Activated naive CD8-positive, alpha-beta T cell treated with anti-CD3 and anti-CD28 coated beads, Interleukin-2, amount 50 U/mL, for 16 hours (primary cell): ENCODE results near the gene SLC6A13.

Experiments
- DNase-seq: peaks from one replicate; pipeline ENCODE4 v3.0.0-alpha.2; 2020; ENCODE audit warnings: low read depth, low spot score

SLC6A13 gene

DNA sequence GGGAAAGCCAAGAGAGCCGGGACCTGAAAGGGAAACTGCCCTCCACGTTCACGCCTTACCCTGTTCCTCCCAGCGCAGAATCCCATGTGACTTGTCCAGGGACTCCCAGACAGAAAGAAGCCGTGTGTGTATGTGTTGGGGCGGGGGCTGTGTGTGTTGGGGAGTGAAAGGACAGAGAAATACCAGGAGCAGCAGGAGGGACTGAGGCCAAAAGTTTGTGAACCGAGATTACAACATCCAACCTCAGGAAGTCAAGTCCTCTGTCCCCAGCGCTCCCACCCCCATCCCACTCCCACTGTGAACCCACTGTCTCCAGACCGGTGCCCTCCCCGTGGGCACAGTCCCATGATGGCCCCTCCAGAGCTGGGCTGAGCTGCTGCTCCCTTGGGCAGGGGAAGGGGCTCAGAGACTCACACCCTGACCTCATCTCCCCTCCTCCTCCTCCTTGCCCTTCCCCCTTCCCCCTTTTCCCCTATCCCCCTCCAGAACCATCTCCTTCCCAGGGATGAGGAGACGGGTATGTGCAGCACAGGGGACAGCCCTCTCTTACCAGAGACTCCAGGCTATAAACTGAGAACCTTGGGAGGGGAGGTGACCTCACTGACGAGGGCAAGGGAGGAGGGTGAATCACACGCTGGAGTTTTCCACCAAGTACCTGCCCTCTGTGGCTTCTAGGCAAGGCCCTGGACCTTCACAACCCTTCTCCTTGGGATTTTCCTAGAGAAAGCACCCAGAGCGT lies 48.5 kb downstream of the SLC6A13 start, which contains the start of gene SLC6A12:
Gene SLC6A12 (minus strand): TSS at position 155 of the 739 bp plus-strand sequence. CDS start 4,171 bp downstream, outside the sequence.
- DNase-seq = no peak

DNA sequence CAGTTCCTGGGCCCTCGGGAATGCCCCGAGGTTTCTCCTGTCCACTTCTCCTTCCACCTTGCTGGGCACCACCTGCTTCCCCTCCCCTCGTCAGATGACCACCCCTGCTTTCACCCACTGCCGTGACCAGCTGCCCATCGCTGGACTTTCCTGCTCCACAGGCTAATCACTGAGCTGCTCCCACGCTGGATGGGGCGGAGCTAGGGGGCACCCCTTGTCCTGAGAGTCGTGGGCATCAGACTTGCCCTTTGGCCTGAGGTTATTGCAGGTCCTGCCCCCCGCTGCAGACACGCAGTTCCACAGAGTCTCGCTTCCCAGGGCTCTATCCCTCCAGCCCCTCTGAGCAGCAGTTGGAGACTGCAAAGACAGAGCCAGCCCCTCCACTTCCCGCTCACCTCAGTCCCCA lies 49.1 kb downstream of the SLC6A13 start:
- no peak for DNase-seq

DNA sequence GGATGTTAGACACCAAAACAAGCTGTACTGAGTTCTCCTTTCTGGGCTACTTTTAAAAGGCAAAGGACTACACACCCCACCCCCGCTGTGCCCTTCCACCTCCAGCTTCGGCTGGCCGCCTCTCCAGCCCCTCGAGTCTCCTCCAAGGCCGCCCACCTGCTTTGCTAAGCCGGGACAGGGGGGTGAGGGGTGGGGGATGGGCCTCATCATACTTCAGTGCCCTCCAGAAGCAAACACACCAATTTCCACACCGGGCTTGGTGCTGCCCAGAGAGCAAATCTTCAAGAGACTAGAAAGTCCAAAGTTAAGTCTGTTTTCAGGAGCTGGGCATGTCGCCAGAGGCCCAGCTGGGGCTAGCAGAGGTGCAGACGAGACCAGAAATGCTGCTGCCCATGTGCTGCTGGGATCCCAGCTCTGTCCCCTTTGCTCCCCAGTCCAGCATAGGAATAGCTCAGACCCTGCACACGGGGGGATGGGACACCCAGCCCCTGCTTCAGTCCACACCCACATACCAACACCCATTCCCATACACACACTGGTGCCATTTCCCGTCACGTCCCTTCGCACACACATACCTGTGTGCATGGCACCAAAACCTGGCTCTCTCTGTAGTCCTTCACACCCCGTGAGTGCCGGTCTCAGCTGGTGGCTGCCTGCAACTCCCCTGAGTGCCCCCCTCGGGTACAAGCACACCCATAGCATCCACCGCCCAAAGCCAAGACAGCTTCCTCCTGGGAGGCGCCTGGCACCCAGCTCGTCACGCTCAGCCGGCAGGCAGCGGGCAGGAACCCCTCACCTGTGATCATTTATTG lies 49.7 kb downstream of the SLC6A13 start:
- no peak for DNase-seq

DNA sequence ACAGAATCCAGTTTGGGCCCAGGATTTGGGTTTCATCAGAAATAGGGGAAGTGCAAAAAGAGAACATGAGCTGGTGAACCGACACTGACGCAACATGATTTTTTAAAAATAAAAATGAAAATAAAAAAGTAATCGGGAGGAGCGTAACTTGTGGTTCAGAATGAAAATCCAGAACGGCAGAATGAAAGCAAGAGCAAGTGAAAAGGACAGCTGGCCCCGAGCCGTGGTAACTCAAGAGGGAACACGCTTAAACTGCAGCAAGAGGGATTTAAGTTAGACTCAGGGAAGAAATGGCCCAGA lies 50.3 kb downstream of the SLC6A13 start:
- no peak for DNase-seq

DNA sequence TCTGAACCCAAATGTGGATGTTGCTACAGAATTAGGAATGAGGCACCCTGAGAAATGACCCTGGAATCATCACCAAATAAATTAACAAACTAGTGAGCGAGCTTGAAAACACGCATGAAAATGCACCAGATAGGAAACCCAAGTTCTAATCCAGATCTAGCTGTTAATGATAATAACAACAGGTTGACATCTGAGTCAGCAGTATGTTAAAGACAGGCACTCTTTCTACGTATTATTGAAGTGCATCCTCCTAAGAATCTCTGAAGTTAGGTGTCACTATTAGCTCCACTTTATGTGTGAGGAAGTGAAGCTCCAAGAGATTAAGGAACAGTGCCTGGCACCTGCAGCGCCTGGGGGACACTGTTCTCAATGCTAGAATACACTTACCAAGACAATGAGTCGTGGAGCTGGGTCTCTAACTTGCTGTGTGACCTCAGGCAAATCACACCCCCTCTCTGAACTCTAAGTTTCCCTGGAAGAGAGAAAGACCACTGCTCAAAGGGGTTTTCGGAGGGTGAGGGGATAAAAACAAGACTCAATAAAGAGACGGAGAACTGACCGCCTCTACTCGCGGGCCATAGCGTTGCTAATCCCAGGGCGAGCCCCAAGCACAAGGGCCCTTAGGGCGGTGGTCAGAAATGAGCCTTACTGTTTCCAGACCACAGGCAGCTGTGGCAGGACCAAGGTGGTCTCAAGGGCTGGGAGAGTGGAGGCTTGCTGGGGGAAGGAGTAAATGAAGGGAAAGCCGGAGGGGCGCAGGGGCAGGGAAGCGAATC lies 50.8 kb downstream of the SLC6A13 start:
- no peak for DNase-seq

DNA sequence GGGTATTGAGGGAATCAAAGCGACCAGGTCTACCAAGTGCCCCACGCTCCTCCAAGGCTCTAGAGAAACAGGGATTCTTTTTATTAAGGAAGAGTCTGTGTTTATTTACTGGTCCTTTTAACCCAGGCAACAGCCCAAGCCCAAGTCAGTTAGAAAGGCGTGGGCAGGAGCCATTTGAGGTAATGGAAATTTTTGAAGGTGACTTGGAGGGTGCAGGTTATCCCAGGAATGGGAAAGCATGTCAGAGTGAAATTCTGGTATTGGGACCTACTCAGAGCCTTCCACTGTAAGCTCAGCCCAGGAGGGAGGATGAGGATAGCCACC lies 51.5 kb downstream of the SLC6A13 start:
- no peak for DNase-seq

DNA sequence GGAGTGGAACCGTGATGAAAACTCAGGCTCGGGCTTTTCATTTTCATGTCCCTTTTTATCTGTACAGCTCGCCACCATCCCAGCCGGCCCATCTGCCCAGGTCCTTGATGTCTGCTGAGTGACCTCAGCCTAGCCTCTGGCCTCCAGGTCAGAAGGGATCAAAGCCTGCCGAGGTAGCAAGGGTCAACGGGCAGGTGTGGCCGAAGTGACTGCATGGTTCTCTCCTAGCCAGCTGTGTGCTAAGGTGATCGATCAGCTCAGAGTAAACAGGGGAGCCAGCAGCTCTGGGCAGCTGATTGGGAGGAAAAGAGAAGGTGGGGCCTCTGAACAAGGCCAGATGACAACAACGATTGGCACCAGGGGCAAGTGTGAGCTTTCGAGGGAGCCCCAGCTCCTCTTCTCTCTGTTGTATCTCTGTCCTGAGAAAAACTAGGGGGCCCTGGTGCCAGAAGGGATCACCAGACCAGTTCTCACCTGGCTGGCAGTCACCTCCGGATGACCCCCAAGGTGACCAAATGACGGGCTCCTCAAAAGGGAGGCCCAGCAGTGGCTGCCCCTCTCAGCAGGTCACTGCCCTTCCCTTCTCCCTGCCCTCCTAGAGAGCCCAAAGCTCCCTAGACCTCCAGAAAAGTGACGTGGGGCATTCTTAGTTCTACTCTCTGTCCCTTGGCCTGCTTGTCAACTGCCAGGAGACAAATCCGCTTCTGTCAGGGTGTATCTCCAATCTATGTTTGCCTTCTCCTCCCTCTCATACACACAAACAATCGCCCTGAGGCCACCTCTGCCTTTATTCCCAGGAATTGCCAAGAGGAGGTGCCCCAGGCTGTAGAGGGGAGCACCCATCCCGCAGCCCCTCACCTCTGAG lies 52.1 kb downstream of the SLC6A13 start:
- DNase-seq = no peak

DNA sequence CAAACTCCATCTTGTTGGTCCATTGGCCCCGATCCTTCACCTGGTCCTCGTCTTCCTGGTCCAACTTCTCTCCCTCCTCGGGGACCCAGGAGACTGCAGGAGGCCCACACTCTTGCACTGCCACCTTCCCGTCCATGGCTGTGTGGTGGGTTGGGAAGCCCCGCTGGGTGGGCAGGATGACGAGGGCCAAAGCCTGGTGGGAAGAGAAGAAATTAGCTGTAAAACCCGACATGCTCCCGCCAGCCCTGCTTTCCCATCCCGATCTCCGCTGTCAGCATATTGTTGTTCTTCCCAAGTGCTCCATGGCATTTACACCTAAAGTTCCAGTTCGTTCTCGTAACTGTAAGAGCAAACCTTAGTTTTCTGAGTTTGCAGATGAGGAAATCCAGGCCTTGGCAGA lies 52.8 kb downstream of the SLC6A13 start:
- no peak for DNase-seq

DNA sequence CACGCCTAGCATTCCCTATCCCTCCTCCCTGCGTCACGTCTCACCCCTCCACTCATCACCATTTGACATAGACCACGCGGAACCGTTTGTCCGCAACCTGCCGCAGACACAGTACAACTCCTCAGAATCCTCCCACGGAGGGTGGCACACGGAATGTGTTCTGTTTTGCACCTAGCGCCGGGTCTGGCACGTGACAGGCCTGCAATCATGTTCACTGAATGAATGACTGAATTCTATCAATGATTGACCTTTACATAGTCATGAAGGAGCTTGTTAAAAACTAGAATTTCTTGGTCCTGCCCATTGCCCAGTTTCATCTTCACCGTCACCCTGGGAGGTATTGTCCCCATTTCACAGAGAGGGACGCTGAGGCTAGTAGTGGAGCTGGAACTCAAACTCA lies 53.4 kb downstream of the SLC6A13 start:
- DNase-seq = no peak

DNA sequence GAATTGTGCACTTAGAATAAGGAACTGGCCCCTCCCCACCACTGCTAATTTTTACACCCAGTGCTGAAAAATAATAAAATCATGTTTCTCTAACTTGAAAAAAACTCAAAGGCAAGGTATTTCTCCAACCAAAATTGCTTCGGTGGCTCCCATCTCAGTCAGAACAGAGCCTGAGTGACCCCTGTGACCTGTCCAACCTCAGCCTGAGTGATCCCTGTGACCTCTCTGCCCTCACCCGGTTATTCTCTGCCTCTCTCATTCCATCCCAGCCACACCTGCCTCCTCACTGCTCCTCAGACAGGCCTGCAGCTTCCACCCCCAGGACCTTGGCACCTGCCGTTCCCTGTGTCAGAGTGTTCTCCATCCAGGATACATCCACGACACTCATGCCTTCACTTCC lies 53.8 kb downstream of the SLC6A13 start:
- no peak for DNase-seq

DNA sequence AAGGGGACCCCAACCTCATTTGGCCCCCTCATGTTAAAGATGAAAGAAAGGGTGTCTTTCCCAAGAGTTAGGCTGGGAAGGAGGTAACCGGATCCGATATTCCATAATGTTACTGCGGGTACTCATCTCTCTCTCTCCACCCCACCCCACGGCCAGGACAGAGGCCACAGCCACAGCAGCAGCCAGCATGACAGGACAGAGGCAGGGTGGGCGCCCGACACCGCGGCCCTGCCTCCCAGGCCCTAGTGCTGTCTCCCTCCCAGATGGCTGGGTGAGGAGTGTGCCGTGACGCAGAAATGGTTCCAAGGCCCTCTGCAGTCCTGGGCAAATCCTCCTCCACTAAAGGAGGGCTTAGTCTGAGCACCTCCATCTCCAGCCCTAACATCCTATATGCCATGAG lies 54.8 kb downstream of the SLC6A13 start:
- DNase-seq = no peak

DNA sequence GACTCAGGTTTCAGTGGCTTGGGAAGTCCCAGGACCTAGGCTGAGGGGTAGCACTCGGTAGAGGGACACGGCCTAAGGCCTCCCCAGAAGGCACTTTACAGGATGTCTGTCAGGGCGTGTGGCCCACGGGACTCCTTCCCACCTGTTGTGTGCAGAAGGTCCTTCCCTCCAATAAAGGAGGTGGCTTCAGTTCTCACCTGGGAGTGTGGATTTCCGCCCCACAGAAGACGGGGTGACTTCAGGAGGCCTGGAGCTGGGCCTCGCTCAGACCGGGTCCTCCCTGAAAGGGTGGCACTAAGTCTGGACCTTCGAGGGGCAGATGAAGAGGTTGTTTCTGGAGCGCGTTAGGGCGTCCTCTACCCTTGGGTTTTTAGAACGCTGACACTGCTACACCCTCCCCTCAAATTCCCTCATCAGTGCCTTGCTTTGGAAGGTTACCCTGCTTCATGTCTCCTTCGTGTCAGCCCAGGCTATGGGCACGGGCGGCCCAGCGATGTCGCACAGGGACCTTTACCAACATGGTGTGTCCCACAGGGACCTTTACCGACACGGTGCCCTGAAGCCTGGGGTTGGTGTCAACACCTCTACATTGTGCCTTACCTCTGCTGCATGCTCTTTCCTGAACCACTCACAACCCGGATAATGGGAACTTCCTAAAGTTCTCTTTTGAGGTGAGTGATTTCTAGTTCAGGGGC lies 55.7 kb downstream of the SLC6A13 start:
- no peak for DNase-seq

DNA sequence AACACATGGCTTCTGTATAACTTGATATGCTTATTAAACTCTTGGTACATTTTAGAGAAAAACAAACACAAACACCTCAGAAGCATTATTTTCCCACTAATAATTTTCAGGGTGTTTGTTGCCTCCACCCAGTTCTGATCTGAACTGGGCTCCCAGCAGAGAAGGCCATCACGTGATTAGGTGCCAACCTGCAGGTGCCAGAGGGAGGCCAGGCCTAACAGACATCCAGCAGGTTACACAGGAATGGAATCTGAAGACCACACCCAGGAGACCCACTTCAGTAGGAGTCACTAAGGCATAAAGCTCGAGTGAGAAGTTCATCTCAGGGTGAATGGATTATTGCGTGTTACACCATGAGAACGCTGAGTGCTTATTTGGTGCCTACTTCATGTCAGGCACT lies 57.6 kb downstream of the SLC6A13 start:
- no peak for DNase-seq

DNA sequence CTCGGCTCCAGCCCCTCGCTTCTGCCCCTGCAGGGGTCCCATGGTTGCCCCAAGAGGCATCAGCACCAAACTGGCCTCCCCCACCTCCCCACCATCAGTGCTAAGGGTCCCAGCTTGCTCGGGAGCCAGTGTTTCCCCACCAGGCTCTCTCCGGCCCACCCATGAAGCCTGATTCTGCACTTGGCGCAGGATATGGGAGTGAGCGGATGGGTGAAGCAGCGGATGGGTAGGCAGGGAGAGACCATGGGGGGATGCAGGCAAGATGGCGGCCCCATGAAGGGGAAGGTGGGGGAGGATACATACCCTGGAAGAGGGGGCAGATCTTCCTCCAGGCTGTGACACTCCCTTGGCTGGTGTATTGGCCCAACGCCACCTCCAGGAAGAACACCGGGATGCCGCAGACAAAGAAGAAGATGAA lies 58.4 kb downstream of the SLC6A13 start:
- DNase-seq = no peak

DNA sequence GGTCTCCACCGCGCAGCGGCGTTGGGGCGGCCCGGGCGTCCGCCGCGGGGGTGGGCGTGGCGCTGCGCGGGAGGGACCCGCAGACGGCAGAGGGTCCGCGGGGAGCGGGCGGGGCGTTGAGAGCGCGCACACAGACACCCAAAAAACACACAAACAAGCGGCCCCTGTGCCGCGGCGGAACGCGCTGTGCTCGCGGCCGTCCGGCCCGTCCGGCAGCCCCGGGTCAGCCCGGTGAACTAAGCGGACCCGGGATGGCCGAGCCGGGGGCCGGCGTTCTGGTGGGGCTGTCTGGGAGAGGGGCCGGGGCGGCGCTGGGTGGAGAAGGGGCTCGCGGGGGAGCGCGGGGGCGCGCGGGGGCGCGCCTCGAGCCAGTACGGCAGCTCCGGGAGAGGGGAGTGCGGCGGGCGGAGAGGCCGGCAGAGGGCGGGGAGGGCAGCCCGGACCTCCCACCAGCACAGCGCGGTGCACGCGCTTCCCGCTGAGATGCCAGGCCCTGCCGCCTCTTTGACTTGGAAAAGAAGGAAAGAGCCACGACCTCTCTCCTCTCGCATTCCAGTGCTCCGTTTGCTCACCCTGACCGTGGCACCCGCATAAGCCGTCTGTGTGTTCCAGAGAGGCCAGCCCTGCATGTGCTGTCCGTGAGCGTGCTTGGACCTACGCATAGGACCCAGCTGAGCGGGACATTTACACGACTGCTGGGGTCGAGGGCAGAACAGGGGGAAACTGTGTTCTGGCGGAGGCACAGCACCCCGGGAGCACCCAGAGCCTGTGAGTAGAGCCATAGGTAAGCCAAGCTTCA lies 59.0 kb downstream of the SLC6A13 start:
- no peak for DNase-seq

DNA sequence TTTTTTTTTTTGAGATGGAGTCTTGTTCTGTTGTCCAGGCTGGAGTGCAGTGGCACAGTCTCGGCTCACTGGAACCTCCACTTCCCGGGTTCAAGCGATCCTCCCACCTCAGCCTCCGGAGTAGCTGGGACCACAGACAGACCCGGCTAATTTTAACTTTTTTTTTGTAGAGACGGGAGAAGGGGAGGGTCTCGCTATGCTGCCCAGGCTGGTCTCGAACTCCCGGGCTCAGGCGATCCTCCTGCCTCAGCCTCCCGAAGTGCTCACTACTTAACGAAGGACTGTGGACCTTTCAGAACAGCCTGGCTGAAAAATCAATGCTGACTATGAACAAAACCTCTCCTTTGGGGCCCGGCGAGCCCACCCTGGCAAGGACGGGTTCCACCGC lies 59.6 kb downstream of the SLC6A13 start:
- DNase-seq = no peak

DNA sequence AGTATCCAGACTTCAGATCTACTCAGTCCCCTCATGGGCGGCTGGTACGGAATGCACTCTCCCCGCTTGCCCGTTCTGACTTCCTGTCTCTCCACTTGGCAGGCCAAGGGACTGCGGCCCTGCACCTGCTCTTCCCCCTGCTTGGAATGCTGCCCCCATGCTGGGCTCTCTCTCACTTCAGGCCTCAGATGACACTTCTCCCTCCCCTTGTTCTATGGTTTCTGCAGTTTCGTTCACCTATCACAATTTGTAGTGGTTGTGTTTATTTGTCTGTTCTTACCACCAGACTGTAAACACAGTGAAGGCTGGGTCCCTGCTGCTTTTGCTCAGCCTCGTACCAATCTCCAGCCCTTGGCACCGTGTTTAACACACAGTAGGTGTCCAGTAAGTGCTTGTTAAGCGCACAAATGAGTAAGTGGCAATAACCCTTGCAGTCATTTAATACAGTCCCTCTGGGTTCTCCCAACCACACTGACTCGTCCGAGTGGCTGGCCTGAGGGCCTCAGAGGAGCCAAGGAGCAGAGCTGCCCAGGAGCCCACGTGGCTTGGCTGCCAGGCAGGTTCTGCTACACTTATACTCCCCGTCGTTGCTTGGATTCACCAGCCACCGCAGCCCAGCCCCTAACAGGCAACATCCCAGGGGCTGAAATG lies 60.4 kb downstream of the SLC6A13 start:
- no peak for DNase-seq

DNA sequence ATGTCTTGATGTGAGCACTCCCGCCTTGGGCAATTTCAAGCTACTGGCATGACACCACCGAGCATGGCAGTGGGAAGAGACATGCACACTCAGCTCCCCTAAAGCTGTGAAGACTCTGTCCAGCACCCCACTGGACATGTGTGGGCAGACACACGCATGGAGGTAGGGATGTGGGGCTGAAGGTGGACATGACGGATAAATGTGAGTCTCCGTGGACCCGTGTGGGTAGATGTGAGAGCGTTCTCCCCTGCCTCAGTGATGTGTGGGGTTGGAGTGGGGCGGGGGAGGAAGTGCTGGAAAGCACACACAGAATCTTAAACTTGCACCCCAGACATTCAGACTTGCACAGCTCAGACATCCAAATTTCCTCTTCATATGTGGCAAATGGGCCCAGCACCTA lies 61.3 kb downstream of the SLC6A13 start:
- DNase-seq = no peak

DNA sequence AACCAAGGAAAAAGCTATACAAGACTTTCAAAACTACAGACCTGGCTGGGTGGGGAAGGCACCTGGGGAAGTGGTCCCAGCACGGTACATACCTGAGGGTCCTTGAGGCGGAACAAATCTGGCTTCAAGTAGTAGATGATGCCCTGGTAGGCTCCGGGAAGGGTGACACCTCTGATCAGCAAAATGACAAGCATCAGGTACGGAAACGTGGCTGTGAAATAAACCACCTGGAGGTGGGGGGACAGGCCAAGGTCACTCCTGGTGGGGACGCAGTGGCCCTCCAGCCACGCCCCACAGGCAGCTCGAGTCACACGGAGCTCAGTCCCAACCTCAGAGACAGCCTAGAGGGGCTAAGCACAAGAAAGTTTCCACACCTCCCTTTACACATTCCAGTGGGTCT lies 63.9 kb downstream of the SLC6A13 start:
- DNase-seq = no peak
